Hepatocyte (in vitro differentiated cells): ENCODE results near the gene EBF4. TPM values are rescaled to one million over a fixed set of nuclear protein-coding genes. Genes with fewer than 3 reads are reported as not detected.

Source experiments
- DNase-seq: peaks from one replicate; pipeline ENCODE4 v3.0.0-alpha.2; 2016; ENCODE audit warnings: low spot score
- H2AFZ ChIP-seq: fragments of 200-600 bp; sonication (generic); 2 replicates; pipeline ENCODE4 v1.6.0; 2016; ENCODE audit warnings: antibody characterized with exemption, mild to moderate bottlenecking
- H3K27ac ChIP-seq: fragments of 200-600 bp; sonication (generic); 2 replicates; pipeline ENCODE4 v1.5.1; 2016; ENCODE audit warnings: mild to moderate bottlenecking
- H3K27me3 ChIP-seq: fragments of 200-600 bp; sonication (generic); 2 replicates; pipeline ENCODE4 v1.6.1; 2016
- H3K36me3 ChIP-seq: fragments of 200-600 bp; sonication (generic); replicated peaks from 2 replicates; pipeline ENCODE4 v1.5.1; 2016; ENCODE audit warnings: low read depth; ENCODE audit not compliant: insufficient read depth
- H3K4me1 ChIP-seq: fragments of 200-600 bp; sonication (generic); 2 replicates; pipeline ENCODE4 v1.5.1; 2016; ENCODE audit warnings: mild to moderate bottlenecking, moderate library complexity; ENCODE audit not compliant: insufficient read depth
- H3K4me2 ChIP-seq: fragments of 200-600 bp; sonication (generic); 2 replicates; pipeline ENCODE4 v1.6.0; 2016
- H3K4me3 ChIP-seq: fragments of 200-600 bp; sonication (generic); 2 replicates; pipeline ENCODE4 v1.5.1; 2016; ENCODE audit warnings: mild to moderate bottlenecking
- H3K79me2 ChIP-seq: fragments of 200-600 bp; sonication (generic); 2 replicates; pipeline ENCODE4 v1.6.0; 2017; ENCODE audit warnings: mild to moderate bottlenecking
- H3K9me2 ChIP-seq: fragments of 200-600 bp; sonication (generic); replicated peaks from 2 replicates; pipeline ENCODE4 v1.6.0; 2017; ENCODE audit warnings: mild to moderate bottlenecking; ENCODE audit not compliant: insufficient read depth
- H3K9me3 ChIP-seq: fragments of 200-600 bp; sonication (generic); 2 replicates; pipeline ENCODE4 v1.5.1; 2016; ENCODE audit warnings: low read depth, mild to moderate bottlenecking
- H4K20me1 ChIP-seq: fragments of 200-600 bp; sonication (generic); 2 replicates; pipeline ENCODE4 v1.6.0; 2016; ENCODE audit warnings: mild to moderate bottlenecking; ENCODE audit not compliant: insufficient read depth, poor library complexity, severe bottlenecking
- EZH2 ChIP-seq: fragments of 200-600 bp; sonication (generic); IDR thresholded peaks from 2 replicates; pipeline ENCODE4 v1.6.1; 2016; ENCODE audit warnings: antibody characterized with exemption, mild to moderate bottlenecking, borderline replicate concordance
- EZH2phosphoT487 ChIP-seq: fragments of 200-600 bp; sonication (generic); IDR thresholded peaks from one replicate; pipeline ENCODE4 v1.6.1; 2018; ENCODE audit warnings: antibody characterized with exemption, mild to moderate bottlenecking, low read depth, moderate library complexity; ENCODE audit not compliant: unreplicated experiment, severe bottlenecking
- WGBS: methylation state at CpG from one replicate; pipeline ENCODE4 v1.1.6; 2016; ENCODE audit warnings: low lambda C conversion rate; ENCODE audit errors: missing lambda C conversion rate; 5-methylcytosine and 5-hydroxymethylcytosine counted together
- polyA plus RNA-seq: library from polyadenylated mRNA; unstranded; fragments of >200 nt; fragmentation: Nextera tagmentation; extraction: Ambion mirVana; gene quantifications from 2 replicates; pipeline ENCODE4 v1.2.1, GENCODE V29; 2016
- total RNA-seq: library from RNA; depleted of rRNA; stranded (reverse); fragments of >200 nt; gene quantifications from 2 replicates; pipeline ENCODE4 v1.2.3, GENCODE V29; 2014
- TF ChIP-seq, protein P1 (sequence below): fragments of 200-600 bp; sonication (generic); IDR thresholded peaks from 2 replicates; pipeline ENCODE4 v1.5.1; 2016; ENCODE audit warnings: antibody characterized with exemption, mild to moderate bottlenecking; ENCODE audit not compliant: poor library complexity

EBF4 gene
- total and polyA plus RNA-seq, 2 experiments from 2014 or later: 10.7 to 17.9 TPM

DNA sequence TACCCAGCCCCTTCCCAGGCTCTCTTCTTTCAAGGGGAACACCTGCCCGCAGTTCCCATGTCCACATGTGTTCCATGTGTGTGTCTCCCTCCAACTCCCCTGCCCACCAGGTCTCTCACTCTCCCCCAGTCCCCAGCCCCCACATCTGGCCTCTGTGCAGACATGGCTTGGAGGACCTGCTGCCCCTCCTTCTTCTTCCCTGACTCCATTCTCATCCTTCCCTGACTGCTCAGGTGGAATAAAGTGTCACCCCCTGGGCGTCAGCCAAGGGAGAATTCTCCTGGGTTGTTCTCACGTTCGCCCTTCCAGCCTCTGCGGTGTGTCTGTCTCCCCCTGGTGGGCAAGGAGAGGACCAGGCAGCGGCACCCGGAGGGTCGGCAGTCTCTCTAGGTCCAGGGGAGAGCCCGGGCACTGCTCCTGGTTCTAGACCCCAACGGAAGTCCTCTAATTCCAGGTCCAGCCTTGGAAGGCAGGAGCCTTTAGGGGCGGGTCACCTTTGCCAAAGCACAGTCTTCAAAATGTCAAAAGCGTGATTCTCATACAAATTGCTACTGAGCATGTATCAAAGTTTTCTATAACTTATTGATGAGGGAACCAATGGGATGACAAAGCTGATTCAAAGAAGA lies 50.5 kb downstream of the EBF4 start:
- H3K4me1 ChIP-seq: no peaks in the 10 kb centered on the region
- H3K9me2 ChIP-seq: no peaks in the 10 kb centered on the region
- no peak overlapping the region for H3K4me3 ChIP-seq
- WGBS: 10% methylated on average over 12 of the region's 12 CpGs
- H3K4me2 ChIP-seq: no peak overlapping the region
- TF ChIP-seq EZH2phosphoT487: no peak
- TF ChIP-seq, protein P1, sequence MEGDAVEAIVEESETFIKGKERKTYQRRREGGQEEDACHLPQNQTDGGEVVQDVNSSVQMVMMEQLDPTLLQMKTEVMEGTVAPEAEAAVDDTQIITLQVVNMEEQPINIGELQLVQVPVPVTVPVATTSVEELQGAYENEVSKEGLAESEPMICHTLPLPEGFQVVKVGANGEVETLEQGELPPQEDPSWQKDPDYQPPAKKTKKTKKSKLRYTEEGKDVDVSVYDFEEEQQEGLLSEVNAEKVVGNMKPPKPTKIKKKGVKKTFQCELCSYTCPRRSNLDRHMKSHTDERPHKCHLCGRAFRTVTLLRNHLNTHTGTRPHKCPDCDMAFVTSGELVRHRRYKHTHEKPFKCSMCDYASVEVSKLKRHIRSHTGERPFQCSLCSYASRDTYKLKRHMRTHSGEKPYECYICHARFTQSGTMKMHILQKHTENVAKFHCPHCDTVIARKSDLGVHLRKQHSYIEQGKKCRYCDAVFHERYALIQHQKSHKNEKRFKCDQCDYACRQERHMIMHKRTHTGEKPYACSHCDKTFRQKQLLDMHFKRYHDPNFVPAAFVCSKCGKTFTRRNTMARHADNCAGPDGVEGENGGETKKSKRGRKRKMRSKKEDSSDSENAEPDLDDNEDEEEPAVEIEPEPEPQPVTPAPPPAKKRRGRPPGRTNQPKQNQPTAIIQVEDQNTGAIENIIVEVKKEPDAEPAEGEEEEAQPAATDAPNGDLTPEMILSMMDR: peak; percentile 81
- no peak for TF ChIP-seq EZH2
- H4K20me1 ChIP-seq: no peaks in the 10 kb centered on the region
- no peaks in the 10 kb centered on the region for H3K36me3 ChIP-seq
- peaks cover 11% of the 10 kb centered on the region for H3K27me3 ChIP-seq
- H3K79me2 ChIP-seq: no peaks in the 10 kb centered on the region
- no peak overlapping the region for H2AFZ ChIP-seq
- no peak overlapping the region for H3K27ac ChIP-seq
- peak; percentile 83 for DNase-seq
- H3K9me3 ChIP-seq: no peaks in the 10 kb centered on the region

GRCh38 chr20:2745060-2745910 lies 52.7 kb downstream of the EBF4 start:
- DNase-seq: no peak
- H3K4me2 ChIP-seq: no peak overlapping the region
- H3K27ac ChIP-seq: no peak overlapping the region
- no peaks in the 10 kb centered on the region for H4K20me1 ChIP-seq
- H2AFZ ChIP-seq: no peak overlapping the region
- H3K9me3 ChIP-seq: no peaks in the 10 kb centered on the region
- no peaks in the 10 kb centered on the region for H3K79me2 ChIP-seq
- peaks cover 3% of the 10 kb centered on the region for H3K4me1 ChIP-seq
- no peak overlapping the region for H3K4me3 ChIP-seq
- H3K36me3 ChIP-seq: no peaks in the 10 kb centered on the region
- 84% methylated on average over 12 of the region's 12 CpGs for WGBS
- TF ChIP-seq, protein P1: no peak
- TF ChIP-seq EZH2 (no peak), EZH2phosphoT487 (no peak)
- no peaks in the 10 kb centered on the region for H3K9me2 ChIP-seq
- H3K27me3 ChIP-seq: peaks cover 33% of the 10 kb centered on the region

- no peaks in the 10 kb centered on the region for H3K79me2 ChIP-seq
- no peak overlapping the region for H2AFZ ChIP-seq
- no peak for DNase-seq
- peaks cover 11% of the 10 kb centered on the region for H3K4me1 ChIP-seq
- WGBS: 89% methylated on average over 4 of the region's 4 CpGs
- H3K27ac ChIP-seq: no peak overlapping the region
- no peak for TF ChIP-seq EZH2phosphoT487
- TF ChIP-seq, protein P1: no peak
- TF ChIP-seq EZH2: no peak
- no peak overlapping the region for H3K4me3 ChIP-seq
- H4K20me1 ChIP-seq: no peaks in the 10 kb centered on the region
- peaks cover 40% of the 10 kb centered on the region for H3K27me3 ChIP-seq
- no peaks in the 10 kb centered on the region for H3K9me2 ChIP-seq
- no peaks in the 10 kb centered on the region for H3K9me3 ChIP-seq
- H3K4me2 ChIP-seq: no peak overlapping the region
- H3K36me3 ChIP-seq: no peaks in the 10 kb centered on the region
These were observed 53.5 kb downstream of the EBF4 start for GRCh38 chr20:2745936-2746635.
